ENCODE data around the gene LRP2.

GRCh38 chr2:169185711-169186110 lies 176.6 kb downstream of the LRP2 start:
- no peak for TF ChIP-seq POLR2A (IDR thresholded peaks at IDR 0.05; ENCODE audit: low read length)
- no peak for TF ChIP-seq CTCF (IDR thresholded peaks at IDR 0.05)
- no peak for TF ChIP-seq CEBPB (IDR thresholded peaks at IDR 0.05)
- TF ChIP-seq EP300 (IDR thresholded peaks at IDR 0.05): no peak
- no peak for TF ChIP-seq HDAC2 (IDR thresholded peaks at IDR 0.05)
- TF ChIP-seq REST (IDR thresholded peaks at IDR 0.05): no peak
